ENCODE measurements around the gene LRRC39. TPM values are rescaled to one million over a fixed set of nuclear protein-coding genes. Genes with fewer than 3 reads are reported as not detected.
"Not testable (repeated sequence)": the region's sequence is repeated elsewhere in the genome, so short reads cannot be mapped to it uniquely, and the experiment has no call there.

LRRC39 gene
- total and polyA plus RNA-seq, 3 experiments from 2014 or later = 0.53 TPM; not detected in 1

GRCh38 chr1:100205593-100205992, 27.5 kb upstream of the LRRC39 start:
- CTCF ChIA-PET; H3K4me1 ChIP-seq (ENCODE audit: insufficient read depth, low read length); H3K27me3 Mint-ChIP-seq; H3K36me3 ChIP-seq (ENCODE audit: insufficient read depth, low read length); H3K4me3 ChIP-seq (ENCODE audit: low read length); H3K4me3 Mint-ChIP-seq; H3K9me3 ChIP-seq (ENCODE audit: low read length); DNase-seq; H3K27me3 ChIP-seq (ENCODE audit: insufficient read depth, low read length, poor library complexity, severe bottlenecking); H3K27ac Mint-ChIP-seq; H3K27ac ChIP-seq (ENCODE audit: low read depth, low read length); POLR2A ChIA-PET; H3K4me1 Mint-ChIP-seq: not testable (repeated sequence)
- Mint-ChIP-seq H3K36me3 (peaks cover 46 to 82% (median 50%) of the 10 kb centered on the region in 3 donors), H3K9me3 (peaks cover 0 to 11% (median 8%) of the 10 kb centered on the region in 5 donors)

- H3K36me3 ChIP-seq (ENCODE audit: insufficient read depth, low read length); H3K9me3 ChIP-seq (ENCODE audit: low read length); H3K4me3 Mint-ChIP-seq; H3K27me3 ChIP-seq (ENCODE audit: insufficient read depth, low read length, poor library complexity, severe bottlenecking); H3K4me1 Mint-ChIP-seq; H3K27ac Mint-ChIP-seq; H3K4me3 ChIP-seq (ENCODE audit: low read length); DNase-seq; H3K27ac ChIP-seq (ENCODE audit: low read depth, low read length); CTCF ChIA-PET; H3K4me1 ChIP-seq (ENCODE audit: insufficient read depth, low read length); H3K27me3 Mint-ChIP-seq; POLR2A ChIA-PET: not testable (repeated sequence)
- H3K9me3 Mint-ChIP-seq = peaks cover 0 to 11% (median 8%) of the 10 kb centered on the region in 5 donors
- peaks cover 46 to 83% (median 51%) of the 10 kb centered on the region in 3 donors for H3K36me3 Mint-ChIP-seq
These were observed 27.0 kb upstream of the LRRC39 start for GRCh38 chr1:100205103-100205502.

GRCh38 chr1:100202703-100203102, 24.6 kb upstream of the LRRC39 start:
- H3K4me1 ChIP-seq (ENCODE audit: insufficient read depth, low read length); H3K36me3 ChIP-seq (ENCODE audit: insufficient read depth, low read length); CTCF ChIA-PET; H3K4me3 Mint-ChIP-seq; H3K4me1 Mint-ChIP-seq; H3K9me3 ChIP-seq (ENCODE audit: low read length); H3K27me3 Mint-ChIP-seq; H3K4me3 ChIP-seq (ENCODE audit: low read length); POLR2A ChIA-PET; DNase-seq; H3K27me3 ChIP-seq (ENCODE audit: insufficient read depth, low read length, poor library complexity, severe bottlenecking); H3K27ac ChIP-seq (ENCODE audit: low read depth, low read length): not testable (repeated sequence)
- H3K9me3 Mint-ChIP-seq = peaks cover 0 to 11% (median 8%) of the 10 kb centered on the region in 5 donors
- H3K27ac Mint-ChIP-seq = peak overlapping the region in 1 of 8 donors; percentile 58
- H3K36me3 Mint-ChIP-seq = peaks cover 50 to 90% (median 51%) of the 10 kb centered on the region in 3 donors

- H3K27me3 ChIP-seq (ENCODE audit: insufficient read depth, low read length, poor library complexity, severe bottlenecking); H3K27ac Mint-ChIP-seq; H3K4me3 Mint-ChIP-seq; H3K4me1 ChIP-seq (ENCODE audit: insufficient read depth, low read length); CTCF ChIA-PET; H3K36me3 ChIP-seq (ENCODE audit: insufficient read depth, low read length); H3K27ac ChIP-seq (ENCODE audit: low read depth, low read length); H3K4me3 ChIP-seq (ENCODE audit: low read length); POLR2A ChIA-PET; H3K9me3 Mint-ChIP-seq; H3K9me3 ChIP-seq (ENCODE audit: low read length); H3K4me1 Mint-ChIP-seq; DNase-seq; H3K27me3 Mint-ChIP-seq: not testable (repeated sequence)
- peaks cover 42 to 88% (median 57%) of the 10 kb centered on the region in 3 donors for H3K36me3 Mint-ChIP-seq
These were observed 22.0 kb upstream of the LRRC39 start for GRCh38 chr1:100200060-100200459.

GRCh38 chr1:100198596-100198995, 20.5 kb upstream of the LRRC39 start:
- CTCF ChIA-PET = no interaction called here
- Histone ChIP-seq H3K4me3 (ENCODE audit: low read length) (no peak overlapping the region), H3K9me3 (ENCODE audit: low read length) (no peaks in the 10 kb centered on the region), H3K36me3 (ENCODE audit: insufficient read depth, low read length) (peaks cover 7% of the 10 kb centered on the region), H3K4me1 (ENCODE audit: insufficient read depth, low read length) (no peaks in the 10 kb centered on the region), H3K27ac (ENCODE audit: low read depth, low read length) (no peak overlapping the region), H3K27me3 (ENCODE audit: insufficient read depth, low read length, poor library complexity, severe bottlenecking) (no peaks in the 10 kb centered on the region)
- Mint-ChIP-seq H3K9me3 (no peaks in the 10 kb centered on the region), H3K27me3 (no peaks in the 10 kb centered on the region), H3K4me3 (no peak overlapping the region), H3K27ac (no peak overlapping the region), H3K36me3 (peaks cover 29 to 78% (median 49%) of the 10 kb centered on the region in 3 donors), H3K4me1 (peaks cover 0 to 6% (median 2%) of the 10 kb centered on the region in 3 donors)
- POLR2A ChIA-PET = no interaction called here
- no peak for DNase-seq

GRCh38 chr1:100188617-100189016, 10.6 kb upstream of the LRRC39 start:
- DNase-seq = no peak
- no peak overlapping the region for H3K4me3 Mint-ChIP-seq
- CTCF ChIA-PET = no interaction called here

GRCh38 chr1:100187912-100188311, 9.9 kb upstream of the LRRC39 start:
- H3K4me3 Mint-ChIP-seq = no peak overlapping the region
- POLR2A ChIA-PET = interaction anchor here (0.5 kb wide), 1 partner anchor 9 kb away, joined by 4 read pairs; no protein-coding TSS in a partner anchor

More at GRCh38 chr1:100188617-100189016, 10.6 kb upstream of the LRRC39 start:
- Mint-ChIP-seq H3K36me3 (peaks cover 3 to 23% (median 12%) of the 10 kb centered on the region in 3 donors), H3K9me3 (no peaks in the 10 kb centered on the region), H3K27ac (no peak overlapping the region), H3K4me1 (no peaks in the 10 kb centered on the region), H3K27me3 (no peaks in the 10 kb centered on the region)
- no peak overlapping the region for H3K4me3 ChIP-seq (ENCODE audit: low read length)
- POLR2A ChIA-PET = no interaction called here
- no peaks in the 10 kb centered on the region for H3K27me3 ChIP-seq (ENCODE audit: insufficient read depth, low read length, poor library complexity, severe bottlenecking)
- H3K36me3 ChIP-seq (ENCODE audit: insufficient read depth, low read length) = no peaks in the 10 kb centered on the region
- H3K9me3 ChIP-seq (ENCODE audit: low read length) = no peaks in the 10 kb centered on the region
- no peak overlapping the region for H3K27ac ChIP-seq (ENCODE audit: low read depth, low read length)
- H3K4me1 ChIP-seq (ENCODE audit: insufficient read depth, low read length) = no peaks in the 10 kb centered on the region

GRCh38 chr1:100184536-100184935, 6.5 kb upstream of the LRRC39 start:
- no peaks in the 10 kb centered on the region for H3K9me3 Mint-ChIP-seq
- H3K4me1 Mint-ChIP-seq = no peaks in the 10 kb centered on the region
- peaks cover 0 to 1% of the 10 kb centered on the region in 2 donors for H3K27me3 Mint-ChIP-seq
- peaks cover 0 to 3% (median 3%) of the 10 kb centered on the region in 3 donors for H3K36me3 Mint-ChIP-seq
- CTCF ChIA-PET = no interaction called here
- H3K9me3 ChIP-seq (ENCODE audit: low read length) = no peaks in the 10 kb centered on the region
- H3K36me3 ChIP-seq (ENCODE audit: insufficient read depth, low read length) = no peaks in the 10 kb centered on the region
- H3K27ac ChIP-seq (ENCODE audit: low read depth, low read length) = no peak overlapping the region
- H3K4me3 Mint-ChIP-seq = no peak overlapping the region
- DNase-seq = no peak
- H3K27ac Mint-ChIP-seq = no peak overlapping the region
- H3K27me3 ChIP-seq (ENCODE audit: insufficient read depth, low read length, poor library complexity, severe bottlenecking) = no peaks in the 10 kb centered on the region
- no peak overlapping the region for H3K4me3 ChIP-seq (ENCODE audit: low read length)
- POLR2A ChIA-PET = no interaction called here
- no peaks in the 10 kb centered on the region for H3K4me1 ChIP-seq (ENCODE audit: insufficient read depth, low read length)

More at GRCh38 chr1:100187912-100188311, 9.9 kb upstream of the LRRC39 start:
- H3K36me3 ChIP-seq (ENCODE audit: insufficient read depth, low read length) = no peaks in the 10 kb centered on the region
- H3K4me3 ChIP-seq (ENCODE audit: low read length) = no peak overlapping the region
- CTCF ChIA-PET = no interaction called here
- H3K27ac Mint-ChIP-seq = no peak overlapping the region
- no peaks in the 10 kb centered on the region for H3K27me3 Mint-ChIP-seq
- no peaks in the 10 kb centered on the region for H3K27me3 ChIP-seq (ENCODE audit: insufficient read depth, low read length, poor library complexity, severe bottlenecking)
- peaks cover 3 to 19% (median 12%) of the 10 kb centered on the region in 3 donors for H3K36me3 Mint-ChIP-seq
- no peaks in the 10 kb centered on the region for H3K9me3 Mint-ChIP-seq
- no peaks in the 10 kb centered on the region for H3K4me1 Mint-ChIP-seq
- DNase-seq = no peak
- H3K27ac ChIP-seq (ENCODE audit: low read depth, low read length) = no peak overlapping the region
- no peaks in the 10 kb centered on the region for H3K9me3 ChIP-seq (ENCODE audit: low read length)
- H3K4me1 ChIP-seq (ENCODE audit: insufficient read depth, low read length) = no peaks in the 10 kb centered on the region

- H3K9me3 Mint-ChIP-seq = no peaks in the 10 kb centered on the region
- no peak overlapping the region for H3K4me3 ChIP-seq (ENCODE audit: low read length)
- no peaks in the 10 kb centered on the region for H3K4me1 Mint-ChIP-seq
- no peaks in the 10 kb centered on the region for H3K27me3 ChIP-seq (ENCODE audit: insufficient read depth, low read length, poor library complexity, severe bottlenecking)
- ChIA-PET CTCF (no interaction called here), POLR2A (no interaction called here)
- H3K27me3 Mint-ChIP-seq = peaks cover 0 to 1% of the 10 kb centered on the region in 2 donors
- no peaks in the 10 kb centered on the region for H3K9me3 ChIP-seq (ENCODE audit: low read length)
- no peak overlapping the region for H3K4me3 Mint-ChIP-seq
- H3K36me3 ChIP-seq (ENCODE audit: insufficient read depth, low read length) = no peaks in the 10 kb centered on the region
- H3K27ac ChIP-seq (ENCODE audit: low read depth, low read length) = no peak overlapping the region
- peaks cover 0 to 3% (median 3%) of the 10 kb centered on the region in 3 donors for H3K36me3 Mint-ChIP-seq
- H3K27ac Mint-ChIP-seq = no peak overlapping the region
- no peak for DNase-seq
- no peaks in the 10 kb centered on the region for H3K4me1 ChIP-seq (ENCODE audit: insufficient read depth, low read length)
These were observed 5.3 kb upstream of the LRRC39 start for GRCh38 chr1:100183370-100183769.

Measured in CD8-positive, alpha-beta memory T cell (primary cell).